ENCODE measurements around the gene MYO1H.
"Not testable (repeated sequence)": the region's sequence is repeated elsewhere in the genome, so short reads cannot be mapped to it uniquely, and the experiment has no call there.

MYO1H gene

DNA sequence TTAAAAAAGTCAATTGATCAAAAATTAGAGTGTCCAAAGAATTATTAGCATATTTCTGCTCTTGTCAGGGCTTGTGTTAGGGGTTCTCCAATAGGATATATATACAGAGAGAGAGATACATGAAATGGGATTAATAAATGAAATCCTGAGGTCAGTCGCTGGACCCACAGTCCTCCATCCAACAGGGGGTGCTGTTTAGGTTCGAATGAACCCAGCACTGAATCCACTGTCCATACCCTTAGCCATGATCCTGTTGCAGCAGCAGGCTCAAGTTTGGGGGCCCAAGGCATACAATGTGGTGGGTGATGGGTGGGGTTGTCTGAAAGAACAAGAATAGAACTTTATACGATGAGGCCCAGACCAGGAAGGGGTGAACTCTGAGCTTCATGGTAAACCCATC lies 780 bp upstream of the MYO1H start:
- no peak for DNase-seq (ENCODE audit: low read depth)

DNA sequence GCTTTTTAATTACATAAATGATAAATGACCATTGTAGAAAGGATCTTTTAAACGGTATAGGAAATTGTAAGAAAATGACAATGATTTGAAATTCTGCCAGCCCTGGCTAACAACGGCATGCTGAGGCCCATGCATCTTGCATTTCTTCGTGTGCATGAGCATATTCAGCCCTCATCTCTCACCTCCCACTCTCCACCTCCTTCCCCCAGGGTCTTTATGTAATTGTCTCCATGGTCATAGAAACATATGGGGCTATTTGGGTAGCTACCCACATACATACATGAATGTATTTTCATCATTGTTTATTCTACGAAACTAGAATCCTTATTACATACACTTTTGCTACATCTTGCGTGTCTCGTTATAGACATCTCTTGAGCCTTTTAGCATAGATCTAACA lies 4.5 kb downstream of the MYO1H start:
- no peak for DNase-seq (ENCODE audit: low read depth)

DNA sequence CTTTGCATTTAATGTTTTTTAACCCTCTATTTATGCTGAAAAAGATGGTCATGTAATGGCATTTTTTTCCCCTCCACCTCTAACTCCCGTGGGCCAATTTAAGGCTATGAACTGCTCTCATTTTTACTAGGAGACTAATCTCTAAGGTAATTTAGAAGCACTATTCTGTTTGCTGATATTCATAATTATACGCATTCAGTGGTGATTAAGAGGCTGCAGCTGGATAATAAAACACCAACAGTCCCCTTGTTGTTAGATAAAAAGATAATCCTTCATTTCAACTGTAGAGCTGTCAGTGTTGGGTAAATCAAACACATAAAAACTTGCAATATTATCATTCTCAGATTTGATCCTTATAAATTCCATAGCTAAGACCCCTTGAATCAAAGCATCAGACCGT lies 8.9 kb downstream of the MYO1H start:
- no peak for DNase-seq (ENCODE audit: low read depth)

DNA sequence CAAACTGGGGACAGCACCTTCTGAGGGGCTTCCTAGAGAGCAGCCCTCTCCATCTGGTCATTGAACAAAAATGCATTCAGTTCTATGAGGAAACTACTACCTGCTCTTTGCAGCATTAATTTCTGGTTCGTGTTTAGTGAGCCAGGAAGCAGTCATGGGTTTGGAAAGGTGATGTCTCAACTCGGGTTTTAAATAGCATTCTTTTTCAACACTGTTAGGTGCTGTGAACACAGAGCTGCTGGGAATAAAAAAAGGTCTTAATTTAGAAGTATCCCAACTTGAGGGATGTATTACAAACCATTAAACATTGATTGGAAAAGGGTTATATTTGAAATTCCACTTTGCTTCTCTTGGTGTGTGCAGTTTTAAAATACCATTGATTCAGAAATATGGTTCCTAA lies 9.3 kb downstream of the MYO1H start:
- DNase-seq (ENCODE audit: low read depth): no peak

DNA sequence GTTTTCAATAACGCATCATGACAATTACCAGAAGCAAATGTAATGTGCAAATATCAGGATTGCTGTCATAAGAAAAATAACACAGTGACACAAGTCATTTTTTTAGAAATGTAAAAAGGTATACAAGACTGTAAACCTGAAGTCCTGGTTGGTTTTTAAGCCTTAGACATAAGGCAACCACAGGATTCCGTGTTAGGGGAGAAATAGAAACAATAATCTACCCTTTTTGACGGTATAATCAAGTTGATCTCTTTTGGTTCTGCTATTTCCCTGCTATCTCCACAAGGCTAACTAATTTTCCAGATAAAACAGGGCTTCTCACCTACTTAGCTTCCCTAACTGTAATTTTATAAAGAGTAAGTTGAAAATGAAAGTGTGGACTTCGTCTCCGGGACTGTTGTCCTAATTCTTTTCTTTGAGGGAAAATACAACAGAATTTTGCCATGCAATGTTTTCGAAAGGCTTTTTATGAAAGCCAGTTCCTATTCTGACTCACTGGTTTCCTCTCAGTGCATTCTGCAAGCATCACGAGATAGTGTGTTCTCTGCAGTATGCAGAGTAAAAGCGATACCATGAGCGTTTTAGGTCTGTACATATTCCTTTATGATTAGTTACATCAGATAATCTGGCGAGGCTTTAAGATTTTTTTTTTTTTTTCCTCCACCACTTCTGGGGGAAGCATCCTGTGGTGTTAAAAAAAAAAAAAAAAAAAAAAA lies 10.6 kb downstream of the MYO1H start:
- DNase-seq (ENCODE audit: low read depth): no peak

DNA sequence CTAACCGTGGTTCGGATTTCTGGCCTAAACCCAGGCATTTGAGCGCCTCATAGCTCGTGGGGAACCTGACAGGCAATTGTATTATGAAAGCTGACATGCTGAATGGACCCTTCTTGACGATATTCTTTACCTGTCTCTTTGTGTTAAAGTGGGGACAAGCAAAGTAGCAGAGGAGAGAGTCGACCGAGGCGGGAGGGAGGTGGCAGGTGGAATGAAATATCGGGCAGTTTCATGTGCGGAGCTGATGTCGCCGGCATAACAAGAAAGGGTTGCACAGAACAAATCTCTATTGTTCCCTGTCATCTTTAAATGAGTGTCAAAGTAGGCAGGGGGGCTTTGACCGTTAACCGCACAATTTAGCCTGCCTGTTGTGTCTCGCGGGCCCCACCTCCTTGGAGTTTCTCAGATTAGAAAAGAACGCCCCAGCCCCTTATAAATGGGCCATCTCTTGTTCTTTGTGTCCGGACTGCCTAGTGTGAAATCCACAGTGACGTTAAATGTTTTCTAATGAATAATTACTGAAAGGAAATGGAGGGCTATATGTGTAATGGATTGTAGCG lies 11.5 kb downstream of the MYO1H start:
- no peak for DNase-seq (ENCODE audit: low read depth)

DNA sequence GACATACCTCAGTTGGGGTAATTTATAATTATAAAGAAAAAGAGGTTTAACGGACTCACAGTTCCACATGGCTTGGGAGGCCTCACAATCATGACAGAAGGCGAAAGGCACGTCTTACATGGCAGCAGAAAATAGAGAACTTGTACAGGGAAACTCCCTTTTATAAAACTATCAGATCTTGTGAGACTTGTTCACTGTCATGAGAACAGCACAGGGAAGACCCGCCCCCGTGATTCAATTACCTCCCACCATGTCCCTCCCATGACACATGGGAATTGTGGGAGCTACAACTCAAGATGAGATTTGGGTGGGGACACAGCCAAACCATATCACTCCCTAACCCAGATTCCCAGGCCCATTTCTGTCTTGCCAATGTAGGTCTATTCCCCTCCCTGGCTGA lies 22.1 kb downstream of the MYO1H start:
- DNase-seq (ENCODE audit: low read depth): no peak

DNA sequence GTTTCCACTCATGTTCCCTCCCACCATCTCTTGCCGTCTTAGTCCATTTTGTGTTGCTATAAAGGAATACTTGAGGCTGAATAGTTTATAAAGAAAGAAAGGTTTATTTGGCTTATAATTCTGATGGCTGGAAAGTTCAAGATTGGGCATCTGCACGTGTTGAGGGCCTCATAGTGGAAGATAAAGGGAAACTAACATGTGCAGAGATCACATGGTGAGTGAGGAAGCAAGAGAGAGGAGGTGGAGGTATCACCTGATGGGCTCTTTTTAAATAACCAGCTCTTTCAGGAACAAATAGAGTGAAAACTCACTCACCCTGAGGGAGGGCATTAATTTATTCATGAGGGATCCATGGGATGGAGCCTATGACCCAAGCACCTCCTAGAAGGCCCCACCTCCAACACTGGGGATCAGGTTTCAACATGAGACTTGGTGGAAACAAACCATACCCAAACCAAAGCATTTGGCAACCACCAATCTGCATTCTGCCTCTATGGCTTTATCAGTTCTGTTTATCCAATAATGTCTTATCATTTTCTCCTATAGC lies 29.5 kb downstream of the MYO1H start:
- DNase-seq (ENCODE audit: low read depth): no peak

DNA sequence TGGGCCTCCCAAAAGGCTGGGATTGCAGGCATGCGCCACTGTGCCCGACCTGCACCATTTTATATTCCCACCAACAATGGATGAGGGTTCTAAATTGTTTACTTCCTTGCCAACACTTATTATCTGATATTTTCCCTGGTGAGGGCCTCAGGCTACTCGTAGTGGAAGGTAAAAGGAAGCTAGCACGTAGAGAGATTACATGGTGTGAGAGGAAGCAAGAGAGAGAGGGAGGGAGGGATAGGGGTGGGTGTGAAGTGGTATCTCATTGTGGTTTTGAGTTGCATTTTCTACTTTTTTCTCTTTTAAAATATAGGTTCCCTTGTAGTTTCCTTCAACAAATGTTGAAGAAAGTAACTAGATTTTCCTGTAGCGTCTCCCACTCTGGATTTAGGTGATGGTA lies 30.9 kb downstream of the MYO1H start:
- DNase-seq (ENCODE audit: low read depth): no peak

DNA sequence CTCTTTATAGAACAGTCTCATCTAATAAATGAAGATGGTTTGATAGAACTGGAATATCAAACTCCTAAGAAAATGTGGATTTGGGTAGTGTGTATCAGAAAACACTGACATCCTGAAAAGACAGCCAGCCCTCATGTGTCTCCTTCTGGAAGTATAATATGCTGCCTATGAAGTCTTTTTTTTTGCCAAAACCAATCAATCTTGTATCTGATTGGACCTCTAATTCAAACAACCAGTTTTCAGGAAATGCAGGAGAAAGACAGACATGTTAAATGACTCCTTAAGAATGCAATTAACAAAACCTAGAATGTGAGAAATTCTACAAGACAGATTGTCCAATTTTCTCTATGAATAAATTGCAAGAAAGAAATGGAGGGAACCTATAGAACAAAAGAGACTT lies 34.3 kb downstream of the MYO1H start:
- DNase-seq (ENCODE audit: low read depth): no peak

DNA sequence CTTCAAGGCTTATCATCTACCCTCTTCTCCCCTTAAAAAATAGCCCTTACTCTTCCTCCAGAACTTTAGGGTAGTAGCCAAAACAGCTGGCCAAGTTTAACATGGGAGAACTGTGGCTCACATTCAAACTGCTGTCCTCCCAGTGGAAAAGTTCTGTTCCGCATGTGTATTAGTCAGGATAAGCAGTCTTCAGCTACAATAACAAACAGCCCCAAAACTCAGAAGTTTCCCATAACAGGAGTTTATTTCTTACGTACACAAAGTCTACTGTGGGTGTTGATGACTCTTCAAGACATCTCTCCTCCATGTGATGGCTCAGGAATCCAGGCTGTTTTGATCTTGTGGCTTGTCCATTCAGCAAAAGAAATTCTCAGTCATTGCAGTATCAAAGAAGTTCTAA lies 35.5 kb downstream of the MYO1H start:
- no peak for DNase-seq (ENCODE audit: low read depth)

DNA sequence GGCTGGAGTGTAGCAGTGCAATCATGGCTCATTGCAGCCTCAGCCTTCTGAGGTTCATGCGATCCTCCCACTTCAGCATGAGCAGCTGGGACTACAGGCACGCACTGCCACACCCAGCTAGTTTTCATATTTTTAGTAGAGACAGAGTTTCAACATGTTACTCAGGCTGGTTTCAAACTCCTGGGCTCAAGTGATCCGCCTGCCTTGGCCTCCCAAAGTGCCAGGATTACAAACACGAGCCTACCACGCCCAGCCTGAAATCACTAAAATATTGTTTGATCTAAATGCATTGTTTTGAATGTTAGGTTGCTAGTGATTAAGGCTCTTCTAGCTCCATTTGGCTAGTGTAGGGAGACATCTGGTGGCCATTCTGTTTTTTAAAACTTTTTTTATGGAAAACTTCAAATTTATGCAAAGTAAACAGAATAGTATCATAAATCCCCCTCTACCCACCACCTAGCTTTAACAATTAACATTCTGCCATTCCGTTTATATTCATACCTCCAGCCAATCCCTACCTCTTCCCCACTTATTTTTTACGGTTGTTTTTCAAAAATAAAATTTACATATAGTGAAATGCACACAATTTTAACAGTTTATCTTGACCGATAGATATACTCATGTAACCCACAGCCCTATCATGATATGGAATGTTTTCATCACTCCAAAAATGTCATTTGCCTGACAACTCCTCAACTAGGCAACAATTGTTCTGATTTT lies 37.8 kb downstream of the MYO1H start:
- peak; percentile 47 for DNase-seq (ENCODE audit: low read depth)

DNA sequence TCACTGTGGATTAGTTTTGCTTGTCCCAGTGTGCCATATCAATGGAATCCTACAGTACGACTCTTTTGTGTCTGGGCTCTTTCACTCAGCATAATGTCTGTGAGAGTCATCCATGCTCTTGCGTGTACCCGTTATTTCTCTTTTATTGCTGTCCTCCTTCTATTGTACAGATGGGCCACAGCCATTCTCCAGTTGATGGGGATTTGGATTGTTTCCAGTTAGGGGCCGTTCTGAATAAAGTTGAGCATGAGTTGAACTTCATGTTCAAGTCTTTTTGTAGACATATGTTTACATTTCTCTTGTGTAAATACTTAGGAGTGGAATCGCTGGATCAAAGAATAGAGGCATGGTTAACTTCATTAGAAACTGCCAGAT lies 38.3 kb downstream of the MYO1H start:
- DNase-seq (ENCODE audit: low read depth): no peak

DNA sequence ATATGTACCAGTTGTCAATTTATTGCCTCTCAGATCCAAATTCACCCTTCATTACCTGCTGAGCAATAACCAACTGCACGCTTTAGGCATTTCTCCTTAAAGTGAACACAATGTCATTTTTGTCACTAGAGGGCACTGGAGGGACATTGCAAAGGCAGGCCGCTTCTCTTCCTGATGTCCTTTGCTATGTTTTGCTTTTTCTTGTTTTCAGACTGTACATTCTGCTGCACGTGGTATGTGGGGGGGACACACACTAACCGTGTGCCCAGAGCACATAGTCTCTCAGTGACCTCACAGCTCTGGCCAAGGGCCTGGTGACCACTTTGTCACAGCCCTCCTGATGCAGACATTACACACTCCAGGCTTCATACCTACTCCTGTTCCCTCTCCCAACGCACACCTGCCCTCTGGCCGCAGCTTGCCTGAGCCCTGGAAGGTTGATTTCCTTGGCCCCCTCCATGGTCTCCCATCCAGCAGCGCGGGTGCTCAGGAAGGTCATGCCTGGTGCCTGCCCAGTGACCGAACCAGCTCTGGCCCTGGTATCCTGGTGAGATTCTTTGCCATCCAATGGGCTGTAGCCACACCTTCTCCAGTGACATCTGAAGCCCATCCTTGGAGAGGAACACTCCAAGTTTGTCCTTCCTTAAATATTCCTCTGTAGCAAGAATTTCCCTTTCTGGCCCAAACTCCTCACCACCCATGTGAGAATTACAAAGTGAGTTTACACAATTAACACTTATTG lies 39.9 kb downstream of the MYO1H start:
- peak; percentile 24 for DNase-seq (ENCODE audit: low read depth)

DNA sequence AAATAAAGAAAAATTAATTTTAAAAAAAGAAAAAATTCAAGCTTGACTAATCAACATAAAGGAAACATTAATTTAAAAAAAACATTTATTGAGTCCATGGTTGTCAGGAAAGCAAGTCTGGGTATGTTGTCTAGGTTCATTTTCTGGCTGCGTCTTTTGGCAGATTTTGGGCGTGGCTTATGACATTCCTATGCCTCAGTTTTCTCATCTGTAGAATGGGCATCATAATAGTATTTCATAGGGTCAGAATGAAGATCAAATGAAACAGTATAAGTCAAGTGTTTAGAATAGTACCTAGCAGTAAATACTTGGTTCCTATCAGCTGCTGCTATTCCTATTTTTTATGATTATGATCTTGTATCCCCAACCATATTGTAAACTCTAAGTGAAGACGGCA lies 40.5 kb downstream of the MYO1H start:
- DNase-seq (ENCODE audit: low read depth): no peak

DNA sequence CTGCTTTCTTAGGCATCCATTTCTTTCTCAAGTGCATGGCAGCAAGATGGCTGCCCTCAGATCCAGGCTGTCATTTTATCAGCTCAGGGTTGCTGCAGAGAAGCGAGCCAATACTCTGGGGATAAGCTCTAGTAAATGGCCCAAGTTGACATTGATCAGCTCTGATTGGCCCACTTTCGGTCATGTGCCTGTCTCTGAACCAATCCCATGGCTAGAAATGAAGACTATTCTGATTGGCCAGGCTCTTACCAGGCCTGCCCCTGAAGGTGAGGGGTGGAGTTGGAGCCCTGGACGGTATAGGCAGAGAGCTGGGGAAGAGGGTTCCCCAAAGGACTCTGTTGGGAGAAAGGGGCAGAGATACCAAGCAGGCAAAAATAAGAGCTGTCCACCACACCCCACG lies 41.4 kb downstream of the MYO1H start:
- DNase-seq (ENCODE audit: low read depth): no peak

DNA sequence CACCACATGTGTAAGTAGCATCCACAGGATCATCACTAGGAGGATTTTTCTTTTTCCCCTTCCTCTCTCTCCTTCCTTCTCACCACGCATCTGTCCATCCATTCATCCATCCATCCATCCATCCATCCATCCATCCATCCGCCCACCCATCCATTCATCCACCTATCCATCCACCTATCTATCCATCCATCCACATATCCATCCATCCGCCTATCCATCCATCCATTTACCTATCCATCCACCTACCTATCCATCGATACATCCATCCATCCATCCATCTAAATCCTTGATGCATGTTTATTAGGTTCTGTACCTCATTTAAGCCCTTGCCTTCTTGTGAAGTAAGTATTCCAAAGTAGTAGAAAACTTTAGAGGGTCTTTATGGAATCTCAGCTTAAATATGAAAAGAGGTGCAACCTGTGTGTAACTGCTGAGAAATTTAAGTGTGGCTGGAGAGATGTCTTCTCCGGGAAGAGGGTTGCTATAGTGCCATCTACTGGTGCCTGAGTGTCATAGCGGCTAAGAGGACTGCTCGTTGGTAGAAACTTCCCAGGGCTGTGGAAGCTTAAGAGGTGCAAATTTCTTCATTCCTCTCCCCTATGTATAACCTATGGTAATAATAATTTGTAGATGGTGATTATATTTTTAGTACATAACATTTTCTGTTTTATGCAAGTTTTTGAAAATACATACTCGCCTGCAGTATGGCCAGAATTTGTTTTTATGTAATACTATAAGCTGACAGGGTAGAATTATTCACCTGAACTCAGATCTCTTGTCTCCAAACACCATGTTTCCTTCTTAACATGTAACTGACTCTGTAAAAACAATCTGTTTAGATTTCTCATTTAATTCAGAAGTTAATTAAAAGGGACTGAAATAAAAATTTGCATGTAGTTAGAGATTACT lies 46.0 kb downstream of the MYO1H start:
- peak; percentile 47 for DNase-seq (ENCODE audit: low read depth)

DNA sequence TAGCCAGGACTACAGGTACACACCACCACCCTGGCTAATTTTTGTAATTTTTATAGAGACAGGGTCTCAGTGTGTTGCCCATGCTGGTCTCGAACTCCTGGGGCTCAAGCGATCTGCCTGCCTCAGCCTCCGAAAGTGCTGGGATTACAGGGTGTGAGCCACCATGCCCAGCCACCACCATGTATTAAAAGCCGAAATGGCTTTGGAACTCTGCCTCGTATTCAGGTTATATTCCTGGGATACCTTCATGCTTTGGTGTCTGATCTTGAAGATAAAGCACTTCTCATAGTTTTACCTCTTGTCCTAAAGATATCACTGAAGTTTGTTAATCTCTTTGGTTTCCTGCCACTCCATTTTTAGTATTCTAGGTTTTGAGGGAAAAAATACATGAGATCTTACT lies 47.2 kb downstream of the MYO1H start:
- DNase-seq (ENCODE audit: low read depth): no peak

DNA sequence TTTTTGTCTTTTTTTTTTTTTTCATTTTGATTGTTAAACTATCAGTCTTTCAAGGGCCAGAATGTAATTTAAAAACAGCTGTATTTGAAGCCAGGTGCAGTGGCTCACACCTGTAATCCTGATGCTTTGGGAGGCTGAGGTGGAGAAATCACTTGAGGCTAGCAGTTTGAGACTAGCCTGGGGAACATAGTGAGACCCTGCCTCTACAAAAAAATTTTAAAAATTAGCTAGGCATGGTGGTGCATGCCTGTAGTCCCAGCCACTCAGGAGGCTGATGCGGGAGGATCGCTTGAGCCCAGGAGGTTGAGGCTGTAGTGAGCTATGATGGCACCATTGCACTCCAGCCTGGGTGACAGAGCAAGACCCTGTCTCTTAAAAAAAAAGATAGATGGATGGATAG lies 57.1 kb downstream of the MYO1H start:
- not testable (repeated sequence) for DNase-seq (ENCODE audit: low read depth)

DNA sequence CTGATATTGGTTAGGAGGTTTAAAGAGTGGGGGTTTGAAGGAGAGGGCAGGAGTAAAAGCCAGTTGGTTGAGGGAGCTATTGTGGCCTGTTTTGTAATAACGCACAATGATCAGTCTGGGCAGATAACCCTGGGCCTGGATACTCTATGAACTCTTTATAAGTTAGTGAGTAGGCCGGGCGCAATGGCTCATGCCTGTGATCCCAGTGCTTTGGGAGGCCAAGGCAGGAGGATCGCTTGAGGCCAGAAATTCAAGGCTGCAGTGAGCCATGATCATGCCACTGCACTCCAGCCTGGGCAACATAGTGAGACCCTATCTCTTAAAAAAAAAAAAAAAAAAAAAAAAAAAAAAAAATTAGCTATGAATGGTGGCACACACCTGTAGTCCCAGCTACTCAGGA lies 58.4 kb downstream of the MYO1H start:
- DNase-seq (ENCODE audit: low read depth): not testable (repeated sequence)

DNA sequence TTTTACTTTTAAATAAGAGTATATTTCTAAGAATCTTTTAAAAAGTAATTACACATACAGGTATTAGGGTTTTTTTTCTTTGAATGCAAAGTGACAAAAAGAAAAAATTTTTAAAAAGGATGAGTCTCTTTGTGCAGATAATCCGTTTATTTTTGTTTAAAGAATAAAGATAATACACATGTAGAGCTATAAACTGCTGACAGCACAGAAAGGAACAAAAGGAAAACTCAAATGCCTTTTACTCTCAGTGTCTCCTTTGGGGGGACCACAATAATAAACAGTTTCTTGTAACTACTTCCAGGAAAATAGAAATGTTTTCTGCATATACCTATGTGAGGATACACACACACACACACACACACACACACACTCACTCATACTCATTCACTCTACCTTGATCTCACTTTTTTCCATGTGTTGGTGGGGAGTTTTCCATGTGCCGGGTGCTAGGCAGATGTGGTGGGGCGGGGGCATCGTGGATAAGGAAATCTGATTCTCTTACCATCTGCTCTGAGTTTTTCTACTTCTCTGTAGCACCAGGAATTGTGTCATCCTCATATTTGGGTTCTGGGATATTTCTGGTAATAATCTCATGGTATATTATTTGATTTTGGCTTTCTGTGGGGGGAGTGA lies 71.3 kb downstream of the MYO1H start:
- no peak for DNase-seq (ENCODE audit: low read depth)
